Adipocyte (in vitro differentiated cells): ENCODE measurements around the gene FCN1.

Experiments
- DNase-seq: peaks from one replicate; pipeline ENCODE4 v3.0.0-alpha.2; 2015; ENCODE audit warnings: low read depth
- H3K27me3 ChIP-seq: replicated peaks from 2 replicates; pipeline ENCODE4 v1.7.0; 2013; ENCODE audit warnings: mild to moderate bottlenecking, low read length, moderate library complexity; ENCODE audit not compliant: control insufficient read depth, insufficient read depth
- H3K36me3 ChIP-seq: 2 replicates; pipeline ENCODE4 v1.7.0; 2013; ENCODE audit warnings: low read length, mild to moderate bottlenecking, moderate library complexity; ENCODE audit not compliant: control insufficient read depth, insufficient read depth, severe bottlenecking
- H3K4me1 ChIP-seq: 2 replicates; pipeline ENCODE4 v1.7.0; 2013; ENCODE audit warnings: mild to moderate bottlenecking, low read length, moderate library complexity; ENCODE audit not compliant: control insufficient read depth, insufficient read depth
- H3K4me3 ChIP-seq: 2 replicates; pipeline ENCODE4 v1.7.0; 2013; ENCODE audit warnings: mild to moderate bottlenecking, low read length, moderate library complexity
- H3K9ac ChIP-seq: 2 replicates; pipeline ENCODE4 v1.7.0; 2013; ENCODE audit warnings: mild to moderate bottlenecking, low read length, moderate library complexity
- H3K9me3 ChIP-seq: 2 replicates; pipeline ENCODE4 v1.7.0; 2013; ENCODE audit warnings: mild to moderate bottlenecking, low read length, moderate library complexity; ENCODE audit not compliant: control insufficient read depth

Gene FCN1

GRCh38 chr9:134940236-134941208, 22.8 kb upstream of the FCN1 start:
- Histone ChIP-seq H3K4me3 (no peak overlapping the region), H3K9ac (no peak overlapping the region), H3K27me3 (peaks cover 48% of the 10 kb centered on the region), H3K36me3 (no peaks in the 10 kb centered on the region), H3K9me3 (no peaks in the 10 kb centered on the region), H3K4me1 (peaks cover 25% of the 10 kb centered on the region)
- no peak for DNase-seq

- Histone ChIP-seq H3K9me3 (no peaks in the 10 kb centered on the region), H3K4me1 (peaks cover 25% of the 10 kb centered on the region), H3K4me3 (no peak overlapping the region), H3K36me3 (no peaks in the 10 kb centered on the region), H3K27me3 (peaks cover 46% of the 10 kb centered on the region), H3K9ac (no peak overlapping the region)
- no peak for DNase-seq
Measured at GRCh38 chr9:134939836-134940235, 22.1 kb upstream of the FCN1 start.

GRCh38 chr9:134939080-134939733, 21.5 kb upstream of the FCN1 start:
- Histone ChIP-seq H3K27me3 (peaks cover 45% of the 10 kb centered on the region), H3K36me3 (no peaks in the 10 kb centered on the region), H3K4me1 (peaks cover 20% of the 10 kb centered on the region), H3K4me3 (no peak overlapping the region), H3K9ac (no peak overlapping the region), H3K9me3 (no peaks in the 10 kb centered on the region)
- DNase-seq = no peak

- H3K4me1 ChIP-seq = peaks cover 18% of the 10 kb centered on the region
- no peak for DNase-seq
- H3K9ac ChIP-seq = no peak overlapping the region
- H3K27me3 ChIP-seq = peaks cover 47% of the 10 kb centered on the region
- H3K4me3 ChIP-seq = no peak overlapping the region
- no peaks in the 10 kb centered on the region for H3K36me3 ChIP-seq
- no peaks in the 10 kb centered on the region for H3K9me3 ChIP-seq
Measured at GRCh38 chr9:134938346-134939079, 20.8 kb upstream of the FCN1 start.

- H3K4me1 ChIP-seq = peaks cover 11% of the 10 kb centered on the region
- H3K9me3 ChIP-seq = no peaks in the 10 kb centered on the region
- no peak overlapping the region for H3K4me3 ChIP-seq
- H3K36me3 ChIP-seq = no peaks in the 10 kb centered on the region
- H3K9ac ChIP-seq = no peak overlapping the region
- H3K27me3 ChIP-seq = peaks cover 44% of the 10 kb centered on the region
- no peak for DNase-seq
Measured at GRCh38 chr9:134937566-134938345, 20.0 kb upstream of the FCN1 start.

- H3K9ac ChIP-seq = no peak overlapping the region
- no peak overlapping the region for H3K4me3 ChIP-seq
- H3K27me3 ChIP-seq = peaks cover 48% of the 10 kb centered on the region
- no peaks in the 10 kb centered on the region for H3K9me3 ChIP-seq
- no peaks in the 10 kb centered on the region for H3K36me3 ChIP-seq
- peaks cover 5% of the 10 kb centered on the region for H3K4me1 ChIP-seq
- no peak for DNase-seq
Measured at GRCh38 chr9:134937164-134937555, 19.4 kb upstream of the FCN1 start.

GRCh38 chr9:134936346-134937163, 18.8 kb upstream of the FCN1 start:
- H3K27me3 ChIP-seq = peaks cover 50% of the 10 kb centered on the region
- no peak for DNase-seq

GRCh38 chr9:134935701-134936345, 18.1 kb upstream of the FCN1 start:
- no peaks in the 10 kb centered on the region for H3K4me1 ChIP-seq
- no peaks in the 10 kb centered on the region for H3K9me3 ChIP-seq
- peaks cover 54% of the 10 kb centered on the region for H3K27me3 ChIP-seq
- DNase-seq = no peak
- no peak overlapping the region for H3K9ac ChIP-seq
- H3K36me3 ChIP-seq = no peaks in the 10 kb centered on the region
- H3K4me3 ChIP-seq = no peak overlapping the region

More at GRCh38 chr9:134936346-134937163, 18.8 kb upstream of the FCN1 start:
- no peak overlapping the region for H3K9ac ChIP-seq
- H3K9me3 ChIP-seq = no peaks in the 10 kb centered on the region
- H3K4me3 ChIP-seq = no peak overlapping the region
- H3K4me1 ChIP-seq = no peaks in the 10 kb centered on the region
- no peaks in the 10 kb centered on the region for H3K36me3 ChIP-seq

- peaks cover 51% of the 10 kb centered on the region for H3K27me3 ChIP-seq
- DNase-seq = no peak
- H3K4me1 ChIP-seq = no peaks in the 10 kb centered on the region
- H3K4me3 ChIP-seq = no peak overlapping the region
- no peaks in the 10 kb centered on the region for H3K36me3 ChIP-seq
- H3K9ac ChIP-seq = no peak overlapping the region
- no peaks in the 10 kb centered on the region for H3K9me3 ChIP-seq
Measured at GRCh38 chr9:134935056-134935640, 17.4 kb upstream of the FCN1 start.
